Retinal pigment epithelial cell (primary cell): ENCODE results near the gene TAF11L7.
"Not testable (repeated sequence)": the region's sequence is repeated elsewhere in the genome, so short reads cannot be mapped to it uniquely, and the experiment has no call there.

ENCODE experiments used
- DNase-seq: peaks from one replicate; pipeline ENCODE4 v3.0.0-alpha.2; 2010; ENCODE audit warnings: low read depth
- H3K4me3 ChIP-seq: 2 replicates; pipeline ENCODE4 v1.5.1; 2011; ENCODE audit warnings: mild to moderate bottlenecking, low read length, control low read depth, moderate library complexity
- TF ChIP-seq, protein P1 (sequence below): conservative IDR thresholded peaks from 2 replicates; pipeline ENCODE4 v1.5.1; 2011; ENCODE audit warnings: low read depth, low read length, control low read depth, inconsistent platforms

TAF11L7 gene

DNA sequence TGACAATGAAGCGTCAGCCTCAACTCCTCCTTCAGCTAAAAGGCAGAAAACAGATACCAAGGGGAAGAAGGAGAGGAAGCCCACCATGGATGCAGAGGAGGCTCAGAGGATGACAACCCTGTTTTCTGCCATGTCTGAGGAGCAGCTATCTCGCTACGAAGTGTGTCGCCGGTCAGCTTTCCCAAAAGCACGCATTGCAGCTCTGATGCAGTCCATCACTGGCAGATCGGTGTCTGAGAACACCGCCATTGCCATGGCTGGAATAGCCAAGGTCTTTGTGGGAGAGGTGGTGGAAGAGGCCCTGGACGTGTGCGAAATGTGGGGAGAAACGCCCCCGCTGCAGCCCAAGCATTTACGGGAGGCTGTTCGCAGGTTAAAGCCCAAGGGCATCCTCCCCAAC is 19.4 kb upstream of the TAF11L7 start:
- no peak for DNase-seq
- TF ChIP-seq, protein P1, sequence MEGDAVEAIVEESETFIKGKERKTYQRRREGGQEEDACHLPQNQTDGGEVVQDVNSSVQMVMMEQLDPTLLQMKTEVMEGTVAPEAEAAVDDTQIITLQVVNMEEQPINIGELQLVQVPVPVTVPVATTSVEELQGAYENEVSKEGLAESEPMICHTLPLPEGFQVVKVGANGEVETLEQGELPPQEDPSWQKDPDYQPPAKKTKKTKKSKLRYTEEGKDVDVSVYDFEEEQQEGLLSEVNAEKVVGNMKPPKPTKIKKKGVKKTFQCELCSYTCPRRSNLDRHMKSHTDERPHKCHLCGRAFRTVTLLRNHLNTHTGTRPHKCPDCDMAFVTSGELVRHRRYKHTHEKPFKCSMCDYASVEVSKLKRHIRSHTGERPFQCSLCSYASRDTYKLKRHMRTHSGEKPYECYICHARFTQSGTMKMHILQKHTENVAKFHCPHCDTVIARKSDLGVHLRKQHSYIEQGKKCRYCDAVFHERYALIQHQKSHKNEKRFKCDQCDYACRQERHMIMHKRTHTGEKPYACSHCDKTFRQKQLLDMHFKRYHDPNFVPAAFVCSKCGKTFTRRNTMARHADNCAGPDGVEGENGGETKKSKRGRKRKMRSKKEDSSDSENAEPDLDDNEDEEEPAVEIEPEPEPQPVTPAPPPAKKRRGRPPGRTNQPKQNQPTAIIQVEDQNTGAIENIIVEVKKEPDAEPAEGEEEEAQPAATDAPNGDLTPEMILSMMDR = no peak
- H3K4me3 ChIP-seq = no peak overlapping the region

DNA sequence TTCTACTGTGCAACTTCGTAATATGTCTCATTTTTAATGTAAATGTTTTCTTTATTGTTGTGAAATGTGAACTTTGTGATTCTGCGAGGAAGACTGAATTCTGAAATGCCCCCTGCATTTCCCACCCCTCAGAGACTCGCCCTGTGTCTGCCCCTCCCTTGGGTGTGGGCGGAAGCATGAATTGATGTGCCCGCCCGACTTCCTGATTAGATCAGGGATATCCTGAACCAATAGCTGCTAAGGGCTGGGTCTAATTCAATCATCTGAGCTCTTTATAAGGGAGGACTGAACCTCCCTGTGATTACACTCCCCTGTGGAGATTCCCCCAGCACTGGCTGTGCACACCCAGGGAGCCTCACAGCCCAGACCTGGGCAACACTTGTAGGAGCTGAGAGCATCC is 18.3 kb upstream of the TAF11L7 start, which contains the start of gene TAF11L11:
Gene TAF11L11, plus strand, starts transcription at position 304 of the 400 bp plus-strand sequence.
- DNase-seq, H3K4me3 ChIP-seq: not testable (repeated sequence)

DNA sequence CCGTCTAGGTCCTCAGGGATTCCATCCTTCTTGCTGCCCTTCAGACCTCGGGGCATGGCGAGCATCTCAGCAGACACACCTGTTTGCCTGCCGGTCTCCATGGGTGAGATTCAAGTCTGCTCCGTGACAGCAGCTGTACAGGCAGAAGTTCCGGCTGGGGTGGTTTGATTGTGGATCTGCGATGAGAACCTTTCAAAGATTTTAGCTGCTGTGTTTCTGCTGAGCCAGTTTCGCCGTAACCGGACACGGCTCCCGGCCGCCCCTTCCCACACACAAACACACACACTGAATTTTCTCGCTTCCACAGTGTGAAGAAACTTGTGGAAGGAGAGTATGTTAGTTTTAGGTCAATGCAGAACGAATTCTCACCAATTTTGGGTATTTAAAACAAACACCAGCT is 12.2 kb upstream of the TAF11L7 start, which contains the start of gene TAF11L10:
Gene TAF11L10, minus strand, starts transcription at position 101 of the 400 bp plus-strand sequence.
- not testable (repeated sequence) for H3K4me3 ChIP-seq, DNase-seq

DNA sequence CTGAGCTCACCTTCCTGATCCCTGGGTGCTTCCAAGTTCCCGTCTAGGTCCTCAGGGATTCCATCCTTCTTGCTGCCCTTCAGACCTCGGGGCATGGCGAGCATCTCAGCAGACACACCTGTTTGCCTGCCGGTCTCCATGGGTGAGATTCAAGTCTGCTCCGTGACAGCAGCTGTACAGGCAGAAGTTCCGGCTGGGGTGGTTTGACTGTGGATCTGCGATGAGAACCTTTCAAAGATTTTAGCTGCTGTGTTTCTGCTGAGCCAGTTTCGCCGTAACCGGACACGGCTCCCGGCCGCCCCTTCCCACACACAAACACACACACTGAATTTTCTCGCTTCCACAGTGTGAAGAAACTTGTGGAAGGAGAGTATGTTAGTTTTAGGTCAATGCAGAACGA is 8.7 kb upstream of the TAF11L7 start, which contains the start of gene TAF11L9:
Gene TAF11L9, minus strand, starts transcription at position 140 of the 400 bp plus-strand sequence.
- not testable (repeated sequence) for H3K4me3 ChIP-seq, DNase-seq

DNA sequence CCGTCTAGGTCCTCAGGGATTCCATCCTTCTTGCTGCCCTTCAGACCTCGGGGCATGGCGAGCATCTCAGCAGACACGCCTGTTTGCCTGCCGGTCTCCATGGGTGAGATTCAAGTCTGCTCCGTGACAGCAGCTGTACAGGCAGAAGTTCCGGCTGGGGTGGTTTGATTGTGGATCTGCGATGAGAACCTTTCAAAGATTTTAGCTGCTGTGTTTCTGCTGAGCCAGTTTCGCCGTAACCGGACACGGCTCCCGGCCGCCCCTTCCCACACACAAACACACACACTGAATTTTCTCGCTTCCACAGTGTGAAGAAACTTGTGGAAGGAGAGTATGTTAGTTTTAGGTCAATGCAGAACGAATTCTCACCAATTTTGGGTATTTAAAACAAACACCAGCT is 5.3 kb upstream of the TAF11L7 start, which contains the start of gene TAF11L8:
Gene TAF11L8, minus strand, starts transcription at position 101 of the 400 bp plus-strand sequence.
- H3K4me3 ChIP-seq, DNase-seq: not testable (repeated sequence)
